EL (cell line): ENCODE measurements around the gene TEKT1.

ENCODE experiments used
- DNase-seq: peaks from one replicate; pipeline ENCODE4 v3.0.0-alpha.2; 2016

The TEKT1 gene

GRCh38 chr17:6755731-6756184 is 75.8 kb downstream of the TEKT1 start, which contains the start of gene XAF1:
XAF1 (plus strand) TSS chr17:6756046; CDS start chr17:6756079, 33 bp downstream.
- peak; percentile 85 for DNase-seq

GRCh38 chr17:6755281-6755680 is 76.2 kb downstream of the TEKT1 start:
- DNase-seq: peak; percentile 52

- DNase-seq: peak; percentile 36
Observed at GRCh38 chr17:6753546-6753945, 78.0 kb downstream of the TEKT1 start.

DNA sequence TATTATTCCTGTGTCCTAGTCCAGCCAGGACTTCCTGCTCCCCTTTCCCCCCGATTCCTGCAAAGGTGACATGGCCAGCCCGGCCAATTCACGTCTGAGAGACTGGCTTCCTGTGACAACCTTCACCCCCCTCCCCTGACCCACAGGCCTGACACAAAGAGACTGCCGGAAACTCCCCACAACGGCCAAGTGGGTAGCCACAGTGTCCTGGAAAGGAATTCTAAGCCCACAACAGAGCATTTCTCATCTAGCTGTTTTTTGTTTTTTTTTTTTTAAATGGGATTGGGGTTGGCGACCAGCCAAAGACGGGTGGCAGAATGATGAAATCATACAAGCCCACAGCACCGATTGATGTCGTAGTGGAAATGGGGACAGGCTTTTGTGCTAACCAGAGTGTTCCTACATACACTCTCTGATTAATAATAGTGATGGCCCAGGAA is 78.5 kb downstream of the TEKT1 start:
- peak; percentile 93 for DNase-seq

GRCh38 chr17:6752068-6752909 is 79.2 kb downstream of the TEKT1 start:
- peak; percentile 100 for DNase-seq

GRCh38 chr17:6749519-6749918 is 82.0 kb downstream of the TEKT1 start:
- peak; percentile 37 for DNase-seq

- DNase-seq: no peak
Observed at GRCh38 chr17:6748617-6749016, 82.9 kb downstream of the TEKT1 start.
